ENCODE data around the gene EIF4EBP2.

EIF4EBP2 gene

GRCh38 chr10:70379581-70380176 is 24.3 kb upstream of the EIF4EBP2 start:
- DNase-seq, result no peak

GRCh38 chr10:70380350-70381135 is 23.4 kb upstream of the EIF4EBP2 start:
- DNase-seq, result no peak

- no peak for DNase-seq
Observed at GRCh38 chr10:70381471-70382421, 22.2 kb upstream of the EIF4EBP2 start.

DNA sequence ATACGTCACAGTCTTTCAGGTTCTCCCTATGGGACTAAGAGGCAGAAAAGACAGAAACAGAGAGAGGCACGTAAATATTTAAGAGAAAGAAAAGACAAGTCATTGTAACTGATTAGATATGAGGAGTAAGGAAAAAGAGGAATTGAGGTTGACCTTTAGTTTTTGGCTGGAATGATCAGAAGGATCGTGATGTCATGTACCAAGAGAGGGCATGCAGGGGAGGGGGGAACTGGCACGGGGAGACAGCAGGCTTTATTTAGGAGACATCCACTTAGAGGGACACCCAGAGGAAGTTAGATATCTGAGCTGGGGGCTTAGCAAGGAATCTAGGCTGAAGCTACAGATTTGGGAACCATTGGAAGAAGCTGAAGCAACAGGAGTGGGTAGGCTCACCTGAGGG is 12.3 kb upstream of the EIF4EBP2 start:
- DNase-seq, result no peak

DNA sequence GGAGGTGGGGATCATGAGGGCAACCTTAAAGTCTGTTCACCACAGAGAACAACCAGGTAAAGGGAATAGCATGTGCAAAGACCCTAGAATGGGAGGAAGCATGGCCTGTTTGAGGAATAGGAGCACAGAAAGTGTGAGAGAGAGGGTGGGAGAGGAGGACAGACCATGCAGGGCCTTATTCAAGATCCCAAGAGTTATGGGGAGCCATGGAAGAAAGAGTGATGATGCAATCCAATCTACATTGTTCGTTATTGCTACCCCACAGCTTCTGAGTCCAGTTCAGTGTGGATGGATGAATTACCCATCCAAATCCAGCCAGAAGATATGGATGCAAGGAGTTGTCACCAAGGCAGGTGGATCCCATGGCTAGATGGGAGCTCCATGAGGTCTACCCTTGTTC is 7.8 kb upstream of the EIF4EBP2 start:
- no peak for DNase-seq

DNA sequence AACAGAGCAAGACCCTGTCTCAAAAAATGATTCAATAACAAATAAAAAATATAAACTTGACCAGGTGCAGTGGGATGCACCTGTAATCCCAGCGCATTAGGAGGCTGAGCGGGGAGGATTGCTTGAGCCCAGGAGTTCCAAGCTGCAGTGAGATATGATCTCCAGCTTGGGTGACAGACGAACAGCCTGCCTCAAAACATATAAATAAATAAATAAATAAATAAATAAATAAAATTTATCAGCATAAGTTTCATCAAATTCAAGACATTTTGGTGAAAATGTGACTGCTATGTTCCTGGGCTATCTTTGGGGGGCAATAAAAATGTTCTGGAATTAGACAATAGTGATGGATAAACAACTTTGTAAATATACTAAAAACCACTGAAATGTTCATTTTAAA is 4.8 kb upstream of the EIF4EBP2 start:
- no peak for DNase-seq

GRCh38 chr10:70403483-70404035 is 386 bp upstream of the EIF4EBP2 start:
- DNase-seq, result no peak

- no peak for DNase-seq
Observed at GRCh38 chr10:70404787-70405036, 767 bp downstream of the EIF4EBP2 start.

DNA sequence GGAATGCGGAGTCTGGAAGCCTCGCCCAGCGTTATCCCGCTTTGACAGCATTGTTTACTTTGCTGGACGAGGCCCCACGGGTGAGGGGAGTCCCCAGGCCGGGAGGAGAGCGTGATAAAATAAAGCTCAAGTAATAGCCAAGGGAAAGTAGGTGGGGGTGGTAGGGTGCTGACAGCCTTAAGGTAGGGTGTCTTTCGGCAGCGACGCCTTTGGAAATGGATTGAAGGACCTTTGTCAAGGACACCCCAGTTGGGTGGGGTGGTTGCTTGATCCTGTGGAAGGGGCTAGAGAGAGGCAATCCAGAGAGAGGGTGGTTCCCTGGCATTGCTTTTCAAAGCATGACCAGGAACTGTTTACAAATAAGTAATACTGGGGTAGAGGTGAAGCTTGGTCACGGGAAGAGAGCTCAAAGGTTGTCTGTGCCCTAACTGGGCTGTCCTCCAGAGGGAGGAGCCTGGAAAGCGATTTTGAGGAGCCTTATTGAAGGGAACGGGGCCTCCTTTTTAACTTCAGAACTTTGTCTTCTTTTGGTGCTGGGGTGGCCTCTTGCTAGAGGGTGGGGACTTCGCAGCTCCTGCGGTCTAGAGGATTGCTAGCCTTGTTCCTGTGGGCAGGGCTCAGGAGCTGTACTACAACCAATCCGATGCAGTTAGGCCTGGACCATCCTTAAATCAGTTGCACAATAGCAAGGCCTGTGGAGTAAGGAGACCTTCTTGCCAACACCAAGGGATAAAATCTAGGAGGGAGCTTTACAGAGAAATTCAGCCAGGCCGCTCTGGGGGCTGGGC is 1.3 kb downstream of the EIF4EBP2 start:
- no peak for DNase-seq

GRCh38 chr10:70409772-70410171 is 5.8 kb downstream of the EIF4EBP2 start:
- DNase-seq, result no peak

GRCh38 chr10:70410608-70411007 is 6.7 kb downstream of the EIF4EBP2 start:
- no peak for DNase-seq

DNA sequence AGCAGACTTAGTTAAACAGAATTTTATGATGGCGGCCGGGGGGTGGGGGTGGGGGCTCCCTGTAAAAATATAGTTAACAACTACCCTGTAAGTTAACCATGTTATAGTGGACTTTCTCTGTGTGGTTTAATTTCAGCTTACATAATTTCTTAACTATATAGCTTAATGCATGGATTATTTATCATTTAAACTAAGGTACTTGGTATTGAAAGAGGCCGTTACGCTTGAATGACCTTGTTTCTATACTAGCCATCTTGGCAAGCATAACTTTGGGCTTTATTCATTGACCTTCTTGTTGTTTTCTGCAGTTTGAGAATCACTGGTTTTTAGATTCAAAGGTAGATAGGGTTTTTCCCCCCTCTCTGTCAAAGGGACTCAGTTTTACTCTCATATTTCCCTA is 8.4 kb downstream of the EIF4EBP2 start:
- DNase-seq, result no peak

GRCh38 chr10:70417568-70417967 is 13.6 kb downstream of the EIF4EBP2 start:
- DNase-seq, result no peak

DNA sequence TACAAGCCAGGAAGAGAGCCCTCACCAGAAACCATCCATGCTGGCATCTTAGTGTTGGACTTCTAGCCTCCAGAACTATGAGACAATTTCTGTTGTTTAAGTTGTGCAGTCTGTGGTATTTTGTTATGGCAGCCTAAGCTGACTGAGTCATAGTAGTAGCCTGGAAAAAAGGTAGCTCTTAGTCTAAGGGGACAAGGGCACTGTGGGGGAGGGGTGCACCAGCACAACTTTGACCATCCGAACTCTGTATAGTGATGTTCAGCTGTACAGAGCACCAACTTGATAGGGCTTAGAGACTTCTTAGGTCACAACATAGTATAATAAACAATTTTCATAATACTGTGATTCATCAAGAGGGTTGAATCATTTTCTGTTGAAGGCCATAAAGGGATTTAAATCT is 14.3 kb downstream of the EIF4EBP2 start:
- DNase-seq, result no peak

GRCh38 chr10:70418713-70419112 is 14.8 kb downstream of the EIF4EBP2 start:
- DNase-seq, result no peak

DNA sequence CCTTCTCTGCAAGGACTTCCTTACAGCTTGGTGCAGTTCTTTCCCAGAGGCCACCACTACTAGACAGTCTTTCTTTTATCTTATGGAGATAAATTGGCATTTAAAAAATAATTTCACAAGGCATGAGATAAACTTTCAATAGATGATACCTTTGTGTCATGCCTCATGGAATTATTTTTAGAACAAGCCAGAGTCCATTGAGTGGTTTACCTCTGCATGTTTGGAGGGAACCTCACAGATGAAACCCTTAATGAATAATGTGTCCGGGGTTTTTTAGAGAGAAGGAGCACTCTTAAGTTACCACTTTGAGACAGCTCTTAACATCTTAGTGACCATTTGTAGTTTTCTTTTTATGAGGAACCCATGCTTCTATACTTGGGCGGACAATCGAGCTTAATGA is 20.4 kb downstream of the EIF4EBP2 start:
- no peak for DNase-seq

DNA sequence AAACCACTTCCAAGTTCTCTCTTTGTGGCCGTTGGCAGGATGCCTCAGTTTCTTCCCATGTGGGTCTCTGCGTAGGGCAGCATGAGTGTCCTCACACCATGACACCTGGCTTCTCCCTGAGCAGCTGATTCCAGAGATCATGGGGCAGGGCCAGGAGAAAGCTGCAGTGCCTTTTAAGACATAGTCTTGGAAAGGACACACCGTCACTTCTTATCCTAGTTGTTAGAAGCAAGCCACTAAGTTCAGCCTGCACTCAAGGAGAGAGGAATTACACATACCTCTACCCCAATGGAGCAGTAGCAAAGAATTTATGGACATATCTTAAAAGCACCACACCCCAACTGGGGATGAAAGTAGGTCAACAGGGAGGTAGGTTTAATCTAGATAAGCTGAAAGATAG is 21.2 kb downstream of the EIF4EBP2 start:
- no peak for DNase-seq

DNA sequence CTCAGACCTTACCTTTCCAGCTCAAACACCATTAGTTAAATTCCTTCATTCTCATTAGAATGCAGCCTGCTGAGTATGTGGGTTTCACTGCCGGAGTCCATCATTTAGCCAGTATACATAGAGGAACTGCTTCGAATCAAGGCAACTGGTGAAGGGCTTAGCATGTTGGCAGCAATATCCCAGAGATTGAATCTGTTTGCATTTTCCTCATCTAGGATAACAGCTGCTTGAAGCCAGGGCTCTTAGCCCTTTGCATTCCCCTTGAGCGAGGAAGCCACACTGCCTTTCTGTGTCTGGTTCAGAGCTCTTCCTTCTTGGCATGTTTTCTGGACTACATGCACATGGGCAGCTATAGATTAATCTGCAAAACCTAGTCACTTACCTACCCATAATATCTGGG is 22.9 kb downstream of the EIF4EBP2 start:
- DNase-seq, result no peak

DNA sequence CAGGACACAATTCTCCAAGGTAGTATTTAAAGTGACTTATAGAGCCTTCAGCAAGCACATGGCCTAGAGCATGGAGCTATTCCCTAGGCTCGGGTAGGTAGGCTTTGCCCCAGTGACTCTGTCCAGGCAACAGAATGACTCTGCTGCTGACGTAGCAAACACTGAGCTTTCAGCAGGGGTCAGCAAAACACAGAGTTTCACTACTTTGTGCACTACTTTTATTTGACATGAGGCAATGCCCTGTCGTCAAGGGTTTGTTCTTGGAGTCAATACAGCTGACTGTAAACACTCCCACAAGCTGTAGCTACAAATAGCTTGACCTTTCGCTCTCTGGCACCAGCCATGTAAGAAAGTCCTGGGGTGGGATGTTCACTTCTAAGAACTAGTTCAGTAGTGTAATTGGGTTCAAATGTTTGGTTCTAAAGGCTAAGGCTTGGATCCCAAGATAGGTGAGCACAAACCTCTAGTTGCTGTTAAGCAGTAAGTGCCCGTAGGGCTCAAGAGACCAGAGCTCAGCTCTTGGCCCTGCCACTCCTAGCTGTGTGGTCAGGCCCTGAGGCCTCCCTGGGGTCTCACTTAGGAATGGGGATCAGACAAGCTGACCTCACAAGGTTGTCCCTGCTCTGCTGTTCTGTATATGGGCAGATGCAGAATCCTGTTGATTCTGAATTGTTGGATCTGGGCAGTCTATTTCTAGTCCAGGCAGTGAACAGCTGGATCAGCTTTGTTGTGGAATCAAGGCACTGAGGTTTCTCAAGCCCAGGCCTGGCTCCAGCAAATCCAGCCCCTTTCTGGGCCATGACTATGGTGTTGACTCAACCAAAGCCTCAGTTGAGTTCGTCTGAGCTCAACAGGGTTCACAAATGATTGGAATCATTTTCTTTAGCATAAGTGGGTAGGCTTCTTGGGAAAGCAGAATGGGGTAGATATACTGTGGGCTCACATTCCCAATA is 26.8 kb downstream of the EIF4EBP2 start:
- DNase-seq, result no peak

GRCh38 chr10:70432101-70432500 is 28.2 kb downstream of the EIF4EBP2 start:
- DNase-seq, result no peak

GRCh38 chr10:70432561-70433263 is 28.8 kb downstream of the EIF4EBP2 start:
- no peak for DNase-seq
